ENCODE measurements around the gene TOMM40. TPM values are rescaled to one million over a fixed set of nuclear protein-coding genes. Genes with fewer than 3 reads are reported as not detected.
A peak's percentile ranks its signal among the peaks of the same experiment; 100 is the strongest.

The TOMM40 gene
- total RNA-seq, 3 donors from 2014 or later, result 32.9 to 48.2 (median 39.7) TPM

- no peak for DNase-seq (ENCODE audit: low spot score in 2 of 2)
- no peaks in the 10 kb centered on the region for H3K36me3 ChIP-seq
- no peaks in the 10 kb centered on the region for H3K9me3 ChIP-seq
- TF ChIP-seq POLR2AphosphoS5 (IDR thresholded peaks at IDR 0.05), result no peak
- no peak for TF ChIP-seq CTCF (IDR thresholded peaks at IDR 0.05)
- TF ChIP-seq POLR2A (IDR thresholded peaks at IDR 0.05), result no peak
- no peaks in the 10 kb centered on the region for H3K4me1 ChIP-seq
- intact Hi-C loops (cut with DNase I; ENCODE audit: low total_unique reads), result no loop called here
- no peaks in the 10 kb centered on the region for H3K27me3 ChIP-seq
- H3K4me3 ChIP-seq, result no peak overlapping the region
- no peak overlapping the region for H3K27ac ChIP-seq
Measured at GRCh38 chr19:44900328-44901244, 9.5 kb downstream of the TOMM40 start.

DNA sequence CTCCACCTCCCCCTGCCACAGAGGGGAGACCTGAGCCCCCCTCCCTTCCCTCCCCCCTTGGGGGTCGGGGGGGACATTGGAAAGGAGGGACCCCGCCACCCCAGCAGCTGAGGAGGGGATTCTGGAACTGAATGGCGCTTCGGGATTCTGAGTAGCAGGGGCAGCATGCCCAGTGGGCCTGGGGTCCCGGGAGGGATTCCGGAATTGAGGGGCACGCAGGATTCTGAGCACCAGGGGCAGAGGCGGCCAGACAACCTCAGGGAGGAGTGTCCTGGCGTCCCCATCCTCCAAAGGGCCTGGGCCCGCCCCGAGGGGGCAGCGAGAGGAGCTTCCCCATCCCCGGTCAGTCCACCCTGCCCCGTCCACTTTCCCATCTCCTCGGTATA is 12.2 kb downstream of the TOMM40 start:
- no peak for DNase-seq (ENCODE audit: low spot score in 2 of 2)
- no peak overlapping the region for H3K27ac ChIP-seq
- no peaks in the 10 kb centered on the region for H3K36me3 ChIP-seq
- H3K27me3 ChIP-seq, result no peaks in the 10 kb centered on the region
- intact Hi-C loops (cut with DNase I; ENCODE audit: low total_unique reads), result no loop called here
- peaks cover 0 to 9% of the 10 kb centered on the region in 2 donors for H3K4me1 ChIP-seq
- no peaks in the 10 kb centered on the region for H3K9me3 ChIP-seq
- no peak overlapping the region for H3K4me3 ChIP-seq
- TF ChIP-seq POLR2AphosphoS5 (IDR thresholded peaks at IDR 0.05) (no peak), CTCF (IDR thresholded peaks at IDR 0.05) (no peak), POLR2A (IDR thresholded peaks at IDR 0.05) (no peak)

- peak; percentile 70 to 78 for DNase-seq (ENCODE audit: low spot score in 2 of 2)
- TF ChIP-seq POLR2AphosphoS5 (IDR thresholded peaks at IDR 0.05), result peak in 1 of 3 donors; percentile 9
- peak; percentile 97 for TF ChIP-seq CTCF (IDR thresholded peaks at IDR 0.05)
- no peak for TF ChIP-seq POLR2A (IDR thresholded peaks at IDR 0.05)
- H3K36me3 ChIP-seq, result no peaks in the 10 kb centered on the region
- intact Hi-C loops (cut with DNase I; ENCODE audit: low total_unique reads), result no loop called here
- peaks cover 0 to 9% of the 10 kb centered on the region in 2 donors for H3K4me1 ChIP-seq
- no peaks in the 10 kb centered on the region for H3K27me3 ChIP-seq
- no peak overlapping the region for H3K4me3 ChIP-seq
- no peak overlapping the region for H3K27ac ChIP-seq
- no peaks in the 10 kb centered on the region for H3K9me3 ChIP-seq
Measured at GRCh38 chr19:44903602-44904425, 12.8 kb downstream of the TOMM40 start.

GRCh38 chr19:44904426-44904994 is 13.5 kb downstream of the TOMM40 start:
- no peaks in the 10 kb centered on the region for H3K9me3 ChIP-seq
- intact Hi-C loops (cut with DNase I; ENCODE audit: low total_unique reads), result no loop called here
- H3K27ac ChIP-seq, result no peak overlapping the region
- H3K4me1 ChIP-seq, result peaks cover 0 to 9% of the 10 kb centered on the region in 2 donors
- TF ChIP-seq POLR2AphosphoS5 (IDR thresholded peaks at IDR 0.05) (peak in 1 of 3 donors; percentile 11), CTCF (IDR thresholded peaks at IDR 0.05) (no peak)
- no peaks in the 10 kb centered on the region for H3K36me3 ChIP-seq
- no peak for DNase-seq (ENCODE audit: low spot score in 2 of 2)
- no peaks in the 10 kb centered on the region for H3K27me3 ChIP-seq
- no peak overlapping the region for H3K4me3 ChIP-seq
